HG03060 (cell line): ENCODE results near the gene MPRIP.

ENCODE experiments used
- ATAC-seq: cut with Tn5 transposase; IDR thresholded peaks from one replicate; pipeline ENCODE4 v1.9.1; 2021; ENCODE audit warnings: low read depth, moderate number of reproducible peaks; ENCODE audit not compliant: unreplicated experiment

MPRIP gene

DNA sequence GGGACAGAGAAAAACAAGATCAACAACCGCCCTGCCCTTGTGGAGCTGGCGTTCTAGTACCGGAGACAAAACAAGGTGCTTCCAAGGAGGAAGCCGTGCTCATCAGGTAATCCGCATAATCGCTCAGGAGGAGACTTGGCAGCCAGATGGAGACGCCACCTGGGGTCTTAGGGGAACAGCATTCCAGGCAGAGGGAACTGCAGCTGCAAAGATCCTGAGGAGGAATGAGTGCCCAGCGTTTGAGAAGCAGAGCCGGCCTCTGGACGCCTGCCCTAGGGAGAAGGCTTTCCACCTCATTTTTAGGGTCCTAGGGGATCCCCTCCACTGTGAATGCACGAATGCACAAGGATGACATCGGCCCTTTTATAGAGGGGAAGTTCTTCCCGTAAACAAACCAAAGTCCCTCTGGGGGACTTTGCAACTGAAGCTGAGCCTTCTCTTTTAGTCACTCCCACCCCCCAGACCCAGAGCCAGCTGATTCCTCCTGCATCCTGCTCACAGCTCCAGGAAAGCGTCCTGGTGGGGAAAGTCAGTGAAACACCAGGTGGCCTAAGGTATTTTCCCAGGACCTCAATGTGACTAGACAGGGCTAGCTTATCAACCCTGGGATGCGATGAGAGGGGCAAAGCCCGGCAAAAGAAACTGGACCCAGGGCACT is 13.2 kb upstream of the MPRIP start:
- no peak for ATAC-seq

DNA sequence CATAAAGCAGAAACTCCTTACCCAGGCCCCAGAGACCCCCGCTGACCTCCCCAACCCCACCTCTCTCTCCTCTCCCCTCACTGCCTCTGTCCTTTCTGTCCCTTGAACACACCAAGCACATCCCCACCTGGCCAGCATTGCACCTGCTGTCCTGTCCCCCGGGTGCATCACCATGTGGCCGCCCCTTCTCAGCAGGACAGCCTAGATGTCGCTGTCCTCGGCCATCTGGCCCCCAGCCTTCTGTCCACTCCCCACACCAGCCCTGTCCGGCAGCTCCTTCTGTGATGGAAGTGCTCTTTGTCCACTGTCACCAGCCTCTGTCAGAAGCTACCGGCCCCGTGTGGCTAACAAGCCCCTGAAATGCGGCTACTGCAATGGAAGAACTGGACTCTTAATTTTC is 12.3 kb upstream of the MPRIP start:
- ATAC-seq = no peak

DNA sequence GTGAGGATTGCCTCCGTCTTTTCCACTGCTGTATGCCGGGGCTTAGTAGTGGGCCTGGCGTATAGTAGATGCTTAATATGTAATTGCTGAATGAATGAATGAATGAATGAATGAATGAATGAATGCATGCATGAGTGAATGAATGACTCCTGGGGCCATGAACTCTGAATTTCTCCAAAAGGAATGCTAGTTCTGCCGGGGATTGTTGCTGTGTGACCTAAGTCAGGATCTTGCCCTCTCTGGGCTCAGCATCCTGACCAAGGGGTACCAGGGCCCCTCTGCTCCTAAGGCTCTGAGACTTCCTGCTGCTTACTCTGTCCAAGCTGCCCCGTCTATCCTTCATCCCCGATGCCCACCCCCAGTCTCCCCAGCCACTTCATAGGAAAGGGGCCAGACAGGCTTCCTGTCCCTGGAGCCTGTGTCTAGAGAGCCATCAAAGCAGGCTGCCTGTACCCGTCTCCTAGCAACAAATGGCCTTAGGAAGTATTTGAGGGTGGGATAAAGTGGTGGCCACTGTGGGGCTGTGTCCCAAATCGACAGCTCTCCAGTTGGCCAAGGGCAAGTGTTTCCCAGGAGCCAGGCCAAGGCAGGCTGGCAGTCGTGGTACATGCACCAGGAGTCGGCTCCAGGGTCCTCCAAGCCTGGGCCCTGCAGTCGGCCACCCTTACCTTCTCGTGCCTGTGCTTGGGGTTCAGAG is 11.6 kb upstream of the MPRIP start:
- ATAC-seq = no peak

DNA sequence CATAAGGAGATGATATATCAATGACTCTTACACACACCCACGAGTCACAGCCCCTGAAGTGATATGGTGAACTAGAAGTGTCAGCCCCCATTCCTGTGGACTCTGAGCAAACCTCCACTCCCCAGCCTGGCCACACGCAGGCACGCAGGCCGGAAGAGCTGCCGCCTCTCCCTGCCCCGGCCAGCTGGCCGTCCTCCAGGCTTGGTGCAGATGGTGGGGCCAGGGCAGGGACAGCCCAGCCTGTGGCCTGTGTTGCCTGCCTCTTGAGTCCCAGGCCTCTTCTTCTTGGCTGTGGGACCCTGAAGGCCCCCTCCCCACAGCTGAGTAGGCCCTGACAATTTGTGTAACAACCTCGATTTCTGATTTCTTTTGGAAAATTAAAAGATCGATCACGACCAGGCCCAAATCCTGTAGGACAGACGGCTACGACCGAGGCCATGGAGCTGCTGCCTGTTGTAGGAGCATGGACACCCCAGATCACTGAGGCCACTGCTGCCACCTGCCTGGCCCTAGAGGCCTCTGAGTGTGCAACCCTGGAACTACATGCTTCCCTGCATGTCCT is 10.0 kb upstream of the MPRIP start:
- no peak for ATAC-seq

DNA sequence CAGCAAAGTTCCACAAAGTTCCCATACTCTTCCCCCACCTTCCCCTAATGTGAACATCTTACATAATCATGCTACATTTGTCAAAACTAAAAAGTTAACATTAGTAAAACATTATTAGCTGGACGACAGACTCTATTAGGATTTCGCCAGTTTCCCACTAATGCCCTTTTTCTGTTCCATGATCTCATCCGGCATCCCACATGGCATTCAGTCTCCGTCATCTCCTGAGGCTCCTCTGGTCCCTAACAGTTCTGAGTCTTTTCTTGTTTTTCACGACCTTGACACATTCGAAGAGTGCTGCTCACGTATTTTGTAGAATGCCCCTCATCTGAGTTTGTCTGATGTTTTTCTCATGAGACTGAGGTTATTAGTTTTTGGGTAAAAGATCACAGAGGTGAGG is 8.8 kb upstream of the MPRIP start:
- ATAC-seq = no peak

DNA sequence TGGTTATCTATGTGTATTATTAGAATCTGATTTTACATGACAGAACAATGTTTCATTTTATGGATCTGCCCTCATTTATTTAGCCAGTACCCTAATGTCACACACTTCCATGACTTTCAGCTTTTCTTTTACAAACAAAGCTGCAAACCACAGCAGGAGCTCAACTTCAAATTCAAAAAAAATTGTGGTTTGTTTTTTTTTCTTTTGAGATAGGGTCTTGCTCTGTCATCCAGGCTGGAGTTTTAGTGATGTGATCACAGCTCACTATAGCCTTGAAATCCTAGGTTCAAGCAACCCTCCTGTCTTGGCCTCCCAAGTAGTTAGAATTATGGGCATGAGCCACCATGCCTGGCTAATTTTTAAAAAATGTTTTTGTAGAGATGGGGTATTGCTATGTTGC is 8.2 kb upstream of the MPRIP start:
- ATAC-seq = no peak

DNA sequence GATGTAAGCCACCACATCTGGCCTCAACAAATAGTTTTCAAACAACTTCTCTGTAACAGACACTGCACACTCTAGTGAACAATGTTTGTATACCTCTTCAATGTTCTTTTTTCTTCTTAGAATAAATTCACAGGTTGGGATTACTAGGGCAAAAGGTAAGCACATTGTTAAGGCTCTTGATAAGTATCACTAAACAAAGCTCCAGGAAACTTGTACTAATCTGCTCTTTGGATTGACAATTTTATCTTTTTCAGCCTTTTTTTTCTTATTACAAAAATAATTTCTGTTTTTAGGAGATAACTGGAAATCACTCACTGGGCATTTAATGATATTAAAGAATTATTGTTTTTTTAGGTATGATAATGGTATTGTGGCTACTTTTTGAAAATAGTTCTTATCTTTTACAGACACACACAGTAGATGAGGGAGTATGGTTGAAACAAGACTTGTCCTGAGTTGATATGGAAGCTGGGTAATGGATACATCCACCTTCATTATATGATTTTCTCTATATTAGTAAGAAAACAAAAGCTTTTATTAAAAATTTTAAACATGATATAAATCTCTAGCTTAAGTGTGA is 7.7 kb upstream of the MPRIP start:
- ATAC-seq = no peak

DNA sequence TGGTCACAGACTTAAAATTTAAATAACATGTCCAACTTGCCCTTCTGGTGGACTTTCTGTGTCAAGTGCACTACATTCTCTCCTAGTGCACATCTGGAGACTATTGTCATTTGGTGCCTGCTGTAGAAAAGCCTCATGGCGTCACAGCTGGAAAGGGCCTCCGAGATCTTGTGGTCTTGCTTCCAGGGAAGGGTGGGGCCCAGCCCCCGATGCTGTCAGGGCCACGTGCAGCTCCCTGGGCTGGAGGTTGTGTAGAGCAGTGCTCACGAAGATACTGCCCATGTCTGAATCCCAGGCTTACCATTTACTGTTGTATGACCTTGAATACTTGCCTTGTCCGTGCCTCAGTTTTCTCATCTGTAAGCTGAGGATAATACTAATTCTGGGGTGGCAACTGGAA is 6.8 kb upstream of the MPRIP start:
- ATAC-seq = no peak

DNA sequence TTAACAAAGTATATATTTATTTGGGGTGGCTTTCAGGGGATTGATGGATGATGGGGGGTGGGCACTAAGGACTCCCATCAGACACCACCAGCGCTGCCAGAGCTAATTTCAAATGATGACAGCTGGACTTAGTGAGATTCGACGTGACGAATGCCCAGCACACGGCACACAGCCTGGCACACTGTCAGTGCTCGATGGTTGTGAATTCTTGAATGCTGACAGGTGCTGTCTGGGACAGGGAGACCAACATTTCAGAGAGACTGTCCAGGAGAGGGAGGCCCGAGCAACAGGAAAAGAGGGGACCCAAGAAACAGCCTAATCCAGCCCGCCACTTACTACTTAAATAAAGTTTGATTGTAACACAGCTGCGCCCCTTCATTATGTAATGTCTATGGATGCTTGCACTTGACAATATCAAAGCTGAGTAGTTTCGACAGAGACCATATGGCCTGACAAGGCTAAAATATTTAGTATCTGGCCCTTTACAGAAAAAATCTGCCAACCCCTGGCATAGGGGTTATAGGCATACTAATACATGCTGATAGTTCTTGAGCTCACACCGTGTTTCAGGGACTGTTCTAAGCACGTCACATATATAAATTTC is 6.2 kb upstream of the MPRIP start:
- ATAC-seq = no peak

DNA sequence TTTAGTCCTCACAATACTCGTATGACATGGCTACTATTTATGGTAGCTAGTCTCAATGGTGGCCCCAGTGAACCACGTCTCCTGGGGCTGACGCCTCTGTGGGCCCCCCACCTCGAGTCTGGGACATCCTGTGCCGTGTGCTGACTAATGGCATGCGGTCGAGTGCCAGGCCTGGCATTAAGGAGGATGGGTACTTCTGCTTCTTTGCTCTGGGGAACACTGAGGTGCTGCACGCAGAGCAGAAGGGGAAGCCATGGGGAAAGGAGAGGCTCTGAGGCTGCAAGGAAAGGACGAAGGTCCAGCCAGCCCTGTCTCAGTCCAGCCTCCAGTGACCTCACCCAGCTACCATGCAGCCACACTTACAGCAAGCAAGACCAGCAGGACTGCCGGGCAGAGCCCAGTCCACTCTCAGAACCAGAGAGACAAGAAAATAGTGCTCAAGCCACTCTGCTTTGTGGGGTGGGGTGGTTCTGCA is 5.7 kb upstream of the MPRIP start:
- no peak for ATAC-seq

DNA sequence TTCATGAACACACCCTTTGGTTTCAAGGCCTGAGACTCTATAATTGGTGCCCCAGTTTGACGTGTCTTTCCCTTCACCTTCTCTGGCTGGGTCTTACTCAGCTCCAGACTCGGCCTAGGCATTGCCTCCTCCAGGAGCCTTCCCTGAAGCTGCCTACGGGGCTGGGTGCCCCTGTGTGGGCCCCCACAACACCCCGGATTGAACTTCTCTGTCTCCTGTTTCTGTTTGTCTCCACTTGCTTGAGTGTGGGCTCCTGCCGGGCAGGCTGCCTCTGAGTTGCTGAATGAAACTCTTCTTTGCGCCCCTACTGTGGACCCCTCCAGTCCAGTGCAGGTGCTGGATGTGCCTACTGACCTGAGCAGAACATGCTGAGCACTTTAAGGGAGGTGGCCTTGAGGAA is 2.3 kb upstream of the MPRIP start:
- no peak for ATAC-seq

DNA sequence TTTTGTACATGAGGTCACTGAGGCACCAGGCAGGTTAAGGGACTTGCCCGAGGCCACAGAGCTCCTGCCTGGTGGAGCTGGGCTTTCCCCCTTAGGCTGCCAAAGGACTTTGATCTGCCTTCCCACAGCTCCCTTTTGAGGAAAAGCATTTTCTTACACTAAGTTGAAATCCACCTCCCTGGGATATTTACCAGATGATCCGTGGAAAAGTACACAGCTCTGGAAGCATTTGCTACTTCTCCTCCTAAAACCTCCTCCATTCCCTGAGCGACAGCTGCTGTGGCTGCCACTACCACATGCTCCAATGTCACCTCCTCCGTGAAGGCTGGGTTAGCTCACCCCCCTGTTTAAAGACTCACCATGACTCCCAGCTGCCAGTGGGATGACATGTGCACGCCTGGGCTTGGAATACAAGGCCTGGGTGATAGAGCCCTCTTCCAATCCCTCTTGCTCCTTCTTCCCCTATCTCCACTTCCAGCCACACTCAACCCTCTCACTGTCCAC is 1.2 kb upstream of the MPRIP start:
- no peak for ATAC-seq

DNA sequence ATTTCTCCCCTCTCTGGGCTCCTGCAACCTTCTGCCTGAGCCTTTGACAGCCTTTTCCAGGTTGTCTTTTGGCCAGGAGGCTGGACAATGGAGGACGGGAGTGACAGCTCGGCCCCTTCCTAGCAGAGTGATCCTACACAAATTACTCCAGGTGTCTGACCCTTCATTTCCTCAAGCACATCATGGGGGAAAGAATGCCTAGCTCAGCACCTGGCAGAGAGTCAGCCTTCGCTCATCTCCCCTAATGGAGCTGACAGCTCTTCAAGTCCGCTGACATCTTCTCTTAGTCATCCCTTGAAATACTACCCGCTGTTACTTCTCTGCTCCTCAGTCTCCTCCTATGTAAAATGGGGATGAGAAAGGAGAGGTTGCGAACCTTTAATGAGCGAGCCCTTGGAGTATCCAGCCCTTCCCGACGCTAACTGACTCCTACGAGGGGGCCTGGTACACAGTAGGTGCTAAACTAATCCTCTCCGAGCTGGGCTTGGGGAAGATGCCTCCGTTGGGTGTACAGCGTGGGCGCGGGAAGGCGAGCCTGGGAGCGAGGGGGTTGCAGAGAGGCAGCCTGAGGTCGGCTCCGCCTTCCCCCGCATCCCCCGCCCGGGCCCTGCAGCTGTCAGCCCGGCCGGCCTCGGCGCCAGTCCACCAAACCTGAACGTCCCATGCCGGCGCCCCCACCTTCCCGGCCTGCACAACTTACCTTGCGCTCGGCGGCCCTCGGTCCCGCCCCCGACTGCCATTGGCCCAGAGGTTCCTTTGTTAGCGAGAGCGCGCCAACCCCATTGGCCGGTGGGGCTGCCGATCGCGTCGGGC is 480 bp upstream of the MPRIP start:
- peak; percentile 77 for ATAC-seq

DNA sequence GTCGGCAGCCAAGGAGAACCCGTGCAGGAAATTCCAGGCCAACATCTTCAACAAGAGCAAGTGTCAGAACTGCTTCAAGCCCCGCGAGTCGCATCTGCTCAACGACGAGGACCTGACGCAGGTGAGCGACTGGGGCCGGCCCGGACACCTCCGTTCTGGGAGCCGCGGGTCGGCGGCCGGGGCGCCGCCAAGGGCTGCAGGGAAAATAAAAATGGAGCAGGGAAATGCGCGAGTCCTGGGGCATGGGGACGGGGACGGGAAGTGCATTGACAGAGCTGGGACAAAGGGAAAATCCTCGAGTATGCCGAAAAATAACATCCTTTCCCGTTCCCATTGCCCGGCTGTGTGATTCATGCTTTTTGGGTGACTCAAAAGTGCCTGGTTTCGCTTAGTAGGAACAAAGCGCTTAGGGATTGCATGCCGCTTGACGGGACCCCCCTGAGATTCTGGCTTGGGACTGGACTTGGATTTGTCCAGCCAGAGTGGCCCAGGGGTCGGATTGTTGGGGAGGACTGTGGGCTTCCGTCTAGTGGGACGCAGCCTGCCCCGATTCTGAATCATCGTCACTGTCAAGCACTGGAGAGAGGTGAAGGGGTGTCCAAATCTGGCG is 699 bp downstream of the MPRIP start:
- no peak for ATAC-seq

DNA sequence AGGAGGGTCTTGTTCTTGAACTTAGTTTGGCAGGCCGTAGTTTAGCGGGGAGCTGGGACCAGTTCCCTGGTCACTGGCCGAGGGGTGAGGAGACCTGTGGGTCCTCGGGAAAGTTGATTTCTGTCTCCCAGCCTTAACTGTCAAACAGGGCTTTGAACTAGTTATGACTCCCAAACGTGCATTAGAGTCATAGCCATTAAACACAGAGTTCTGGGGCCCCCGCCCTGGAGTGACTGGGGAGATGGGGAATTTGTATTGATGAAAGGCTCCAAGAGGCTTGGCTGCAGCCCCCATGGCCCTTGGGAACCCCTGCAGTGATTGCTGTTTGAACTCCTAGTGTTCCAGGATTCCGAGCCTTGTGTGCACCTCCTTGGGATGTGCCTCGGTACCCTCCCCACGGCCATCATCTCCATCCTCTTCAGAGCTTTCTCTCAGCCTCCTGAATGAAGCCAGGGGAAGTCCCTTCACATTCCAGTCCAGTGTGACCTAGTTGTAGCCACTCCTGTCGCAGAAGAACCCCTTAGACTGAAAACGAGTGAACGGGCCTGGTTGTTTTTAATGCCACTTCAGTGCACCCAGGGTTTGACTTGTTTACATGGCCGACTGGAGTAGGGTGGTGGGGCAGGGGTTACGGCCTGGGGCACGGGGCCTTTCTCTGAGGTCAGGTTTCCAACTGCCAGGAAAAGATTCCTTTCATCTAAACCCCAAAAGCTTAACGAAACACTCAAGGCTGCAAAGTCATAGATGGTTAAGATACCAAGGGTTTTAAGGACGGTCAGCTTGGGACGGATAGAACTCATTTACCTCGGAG is 1.4 kb downstream of the MPRIP start:
- no peak for ATAC-seq

DNA sequence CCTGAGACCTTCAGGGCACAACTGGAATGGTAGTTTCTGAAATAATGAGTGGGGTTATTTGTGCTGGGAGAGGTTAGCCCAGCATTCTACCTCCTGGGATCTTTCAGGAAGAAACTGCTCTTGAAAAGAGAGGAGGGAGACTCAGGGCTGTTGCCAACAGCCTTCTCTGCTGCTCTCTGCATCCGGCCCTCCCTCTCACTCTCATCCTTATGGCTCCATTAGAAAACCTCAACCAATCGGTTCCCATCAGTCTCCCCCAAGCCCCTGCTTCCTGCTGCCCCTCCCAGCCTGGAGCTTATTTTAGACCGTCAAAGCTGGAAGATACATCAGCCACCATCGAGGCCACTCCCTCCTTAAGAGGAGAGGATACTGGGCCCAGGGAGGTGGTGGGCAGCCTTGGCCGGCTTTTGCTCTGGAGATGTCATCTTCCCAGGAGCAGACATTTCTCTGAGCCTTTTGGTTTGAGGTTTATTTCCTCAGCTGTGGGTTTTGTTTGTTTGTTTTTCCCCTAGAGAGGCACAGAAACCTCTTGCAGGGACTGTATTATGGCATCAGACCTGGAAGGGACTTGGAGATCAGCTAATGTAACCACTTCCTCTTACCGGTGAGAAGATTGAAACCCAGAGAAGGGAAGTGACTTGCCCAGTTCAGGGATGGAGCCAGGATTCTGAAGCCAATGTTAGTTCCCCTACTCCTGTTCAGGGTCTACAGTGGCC is 2.7 kb downstream of the MPRIP start:
- ATAC-seq = no peak

DNA sequence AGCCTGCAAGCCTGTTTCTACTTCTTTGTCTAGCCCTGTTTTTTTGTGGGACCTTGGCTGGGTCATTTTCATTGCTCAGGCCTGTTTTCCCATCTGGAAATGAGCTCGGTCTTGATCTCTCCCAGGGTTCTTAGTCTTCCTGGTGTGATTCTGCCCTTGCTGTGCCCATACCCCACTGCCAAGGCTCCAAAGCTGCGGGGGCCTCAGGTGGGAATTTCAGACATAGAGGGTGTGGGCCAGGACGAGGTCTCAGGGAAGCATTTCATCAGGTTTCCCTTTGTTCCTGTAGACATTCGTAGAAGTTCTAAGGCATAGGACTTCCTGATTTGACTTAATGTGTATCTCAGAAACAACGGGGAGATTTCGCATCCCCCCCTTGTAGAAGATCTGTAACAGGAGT is 5.8 kb downstream of the MPRIP start:
- ATAC-seq = no peak
